Loucy (cell line): ENCODE measurements around the gene MDFI.

Source experiments
- H2AFZ ChIP-seq: fragments of 200-600 bp; sonication (generic); 2 replicates; pipeline ENCODE4 v1.6.0; 2016; ENCODE audit warnings: antibody characterized with exemption, mild to moderate bottlenecking, low read length, moderate library complexity
- H3F3A ChIP-seq: fragments of 200-600 bp; 2 replicates; pipeline ENCODE4 v1.6.0; 2016; ENCODE audit warnings: antibody characterized with exemption, low read depth, mild to moderate bottlenecking
- H3K27me3 ChIP-seq: fragments of 200-600 bp; sonication (generic); 2 replicates; pipeline ENCODE4 v1.6.1; 2014; ENCODE audit warnings: low read length, mild to moderate bottlenecking; ENCODE audit not compliant: insufficient read depth, poor library complexity, severe bottlenecking
- H3K36me3 ChIP-seq: fragments of 200-600 bp; sonication (generic); 2 replicates; pipeline ENCODE4 v1.6.1; 2016; ENCODE audit warnings: low read length; ENCODE audit not compliant: insufficient read depth
- H3K4me1 ChIP-seq: fragments of 200-600 bp; sonication (generic); 2 replicates; pipeline ENCODE4 v1.5.1; 2014; ENCODE audit warnings: low read length, mild to moderate bottlenecking; ENCODE audit not compliant: insufficient read depth, poor library complexity, severe bottlenecking
- H3K4me2 ChIP-seq: fragments of 200-600 bp; sonication (generic); 2 replicates; pipeline ENCODE4 v1.6.0; 2014; ENCODE audit warnings: antibody characterized with exemption, low read length, low read depth, mild to moderate bottlenecking; ENCODE audit not compliant: poor library complexity, severe bottlenecking
- H3K4me3 ChIP-seq: fragments of 200-600 bp; sonication (generic); 2 replicates; pipeline ENCODE4 v1.5.1; 2014; ENCODE audit warnings: low read length, mild to moderate bottlenecking, mixed read lengths; ENCODE audit not compliant: poor library complexity, severe bottlenecking
- H3K79me2 ChIP-seq: fragments of 200-600 bp; sonication (generic); 2 replicates; pipeline ENCODE4 v1.6.1; 2014; ENCODE audit warnings: low read length; ENCODE audit not compliant: insufficient read depth
- H3K9ac ChIP-seq: fragments of 200-600 bp; sonication (generic); 2 replicates; pipeline ENCODE4 v1.6.0; 2014; ENCODE audit warnings: mild to moderate bottlenecking, low read depth, low read length, moderate library complexity; ENCODE audit not compliant: poor library complexity, severe bottlenecking
- H3K9me2 ChIP-seq: fragments of 200-600 bp; sonication (generic); replicated peaks from 2 replicates; pipeline ENCODE4 v1.6.1; 2016; ENCODE audit warnings: low read depth, low read length, mixed read lengths
- H3K9me3 ChIP-seq: fragments of 200-600 bp; sonication (generic); 2 replicates; pipeline ENCODE4 v1.6.1; 2014; ENCODE audit warnings: mild to moderate bottlenecking, antibody characterized with exemption, low read length, low read depth; ENCODE audit not compliant: insufficient read depth
- H4K20me1 ChIP-seq: fragments of 200-600 bp; sonication (generic); 2 replicates; pipeline ENCODE4 v1.6.0; 2014; ENCODE audit warnings: antibody characterized with exemption, low read length, mild to moderate bottlenecking; ENCODE audit not compliant: insufficient read depth, poor library complexity, severe bottlenecking
- CTCF ChIP-seq: fragments of 200-600 bp; sonication (generic); conservative IDR thresholded peaks from 2 replicates; pipeline ENCODE4 v1.5.1; 2014; ENCODE audit warnings: mild to moderate bottlenecking, antibody characterized with exemption, low read length
- EZH2phosphoT487 ChIP-seq: fragments of 200-600 bp; IDR thresholded peaks from 2 replicates; pipeline ENCODE4 v1.6.1; 2018; ENCODE audit warnings: antibody characterized with exemption, mild to moderate bottlenecking, moderate library complexity, borderline replicate concordance

Gene MDFI

GRCh38 chr6:41659935-41660334, 21.7 kb downstream of the MDFI start:
- Histone ChIP-seq H3K9me3 (no peaks in the 10 kb centered on the region), H3K4me3 (no peak overlapping the region), H3K9ac (no peak overlapping the region), H3K79me2 (no peaks in the 10 kb centered on the region), H3K36me3 (no peaks in the 10 kb centered on the region), H3K4me2 (no peak overlapping the region), H3K27me3 (no peaks in the 10 kb centered on the region), H3K4me1 (peaks cover 10% of the 10 kb centered on the region), H3K9me2 (no peaks in the 10 kb centered on the region), H3F3A (no peaks in the 10 kb centered on the region), H2AFZ (no peak overlapping the region), H4K20me1 (no peaks in the 10 kb centered on the region)
- TF ChIP-seq CTCF (no peak), EZH2phosphoT487 (no peak)

DNA sequence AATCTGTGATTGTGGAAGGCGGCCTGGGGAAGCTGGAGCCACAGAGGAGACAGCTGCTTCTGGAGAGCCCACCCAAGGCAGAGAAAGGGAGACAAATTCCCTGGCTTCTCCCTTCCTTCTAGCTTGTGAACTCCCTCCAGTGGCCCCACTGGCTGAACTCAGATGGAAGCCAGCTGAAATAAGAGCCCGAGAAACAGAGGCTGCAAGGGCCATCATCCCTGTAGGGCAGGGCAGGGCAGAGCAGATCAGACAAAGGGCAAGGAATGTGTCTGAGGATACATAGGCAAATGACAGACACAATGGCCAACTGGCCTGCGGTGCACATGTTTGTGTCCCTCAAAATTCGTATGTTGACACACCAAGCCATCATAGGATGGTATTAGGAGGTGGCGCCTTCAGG, 25.3 kb downstream of the MDFI start:
- no peaks in the 10 kb centered on the region for H3K27me3 ChIP-seq
- no peaks in the 10 kb centered on the region for H3K79me2 ChIP-seq

GRCh38 chr6:41664271-41664670, 26.0 kb downstream of the MDFI start:
- Histone ChIP-seq H4K20me1 (no peaks in the 10 kb centered on the region), H3K9me2 (no peaks in the 10 kb centered on the region), H3K4me1 (no peaks in the 10 kb centered on the region), H2AFZ (no peak overlapping the region), H3K9ac (no peak overlapping the region), H3K27me3 (no peaks in the 10 kb centered on the region), H3K4me2 (no peak overlapping the region), H3K79me2 (no peaks in the 10 kb centered on the region), H3K9me3 (no peaks in the 10 kb centered on the region), H3K4me3 (no peak overlapping the region), H3F3A (no peaks in the 10 kb centered on the region), H3K36me3 (no peaks in the 10 kb centered on the region)
- TF ChIP-seq CTCF (no peak), EZH2phosphoT487 (no peak)

More for the DNA sequence above, 25.3 kb downstream of the MDFI start:
- H2AFZ ChIP-seq, result no peak overlapping the region
- H3K4me3 ChIP-seq, result no peak overlapping the region
- H3K9ac ChIP-seq, result no peak overlapping the region
- no peaks in the 10 kb centered on the region for H3K9me2 ChIP-seq
- no peak overlapping the region for H3K4me2 ChIP-seq
- H3F3A ChIP-seq, result no peaks in the 10 kb centered on the region
- no peaks in the 10 kb centered on the region for H3K9me3 ChIP-seq
- no peaks in the 10 kb centered on the region for H4K20me1 ChIP-seq
- no peak for TF ChIP-seq CTCF
- no peak for TF ChIP-seq EZH2phosphoT487
- no peaks in the 10 kb centered on the region for H3K4me1 ChIP-seq
- no peaks in the 10 kb centered on the region for H3K36me3 ChIP-seq
